Neural progenitor cell (in vitro differentiated cells): ENCODE measurements around the gene PLEKHG1.

Experiments
- EZH2 ChIP-seq: fragments of 200-600 bp; sonication (generic); IDR thresholded peaks from 2 replicates; pipeline ENCODE4 v1.6.1; 2017; ENCODE audit warnings: antibody characterized with exemption, mild to moderate bottlenecking, moderate library complexity
- TF ChIP-seq, protein P1 (sequence below): fragments of 200-600 bp; sonication (generic); IDR thresholded peaks from 2 replicates; pipeline ENCODE4 v1.5.1; 2017; ENCODE audit warnings: antibody characterized with exemption, mild to moderate bottlenecking

DNA sequence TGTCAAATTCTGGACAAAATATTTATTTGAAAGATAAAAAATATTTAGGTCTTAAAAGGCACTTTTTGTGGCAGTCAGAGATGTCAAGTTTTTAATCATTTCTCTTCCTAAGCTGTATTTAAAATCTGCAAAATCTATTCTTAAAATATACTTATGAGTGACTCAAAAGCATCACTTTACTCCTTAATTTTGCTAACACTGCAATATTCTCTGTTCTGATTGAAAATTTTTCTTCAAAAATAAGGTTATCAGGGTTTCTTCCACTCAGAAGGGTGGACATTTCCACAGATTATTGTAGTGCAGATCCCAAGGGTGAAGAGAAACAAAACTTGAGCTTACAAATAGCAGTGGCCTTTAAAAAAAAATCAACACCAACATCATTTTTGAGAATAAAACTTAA lies 27.5 kb downstream of the PLEKHG1 start:
- TF ChIP-seq, protein P1, sequence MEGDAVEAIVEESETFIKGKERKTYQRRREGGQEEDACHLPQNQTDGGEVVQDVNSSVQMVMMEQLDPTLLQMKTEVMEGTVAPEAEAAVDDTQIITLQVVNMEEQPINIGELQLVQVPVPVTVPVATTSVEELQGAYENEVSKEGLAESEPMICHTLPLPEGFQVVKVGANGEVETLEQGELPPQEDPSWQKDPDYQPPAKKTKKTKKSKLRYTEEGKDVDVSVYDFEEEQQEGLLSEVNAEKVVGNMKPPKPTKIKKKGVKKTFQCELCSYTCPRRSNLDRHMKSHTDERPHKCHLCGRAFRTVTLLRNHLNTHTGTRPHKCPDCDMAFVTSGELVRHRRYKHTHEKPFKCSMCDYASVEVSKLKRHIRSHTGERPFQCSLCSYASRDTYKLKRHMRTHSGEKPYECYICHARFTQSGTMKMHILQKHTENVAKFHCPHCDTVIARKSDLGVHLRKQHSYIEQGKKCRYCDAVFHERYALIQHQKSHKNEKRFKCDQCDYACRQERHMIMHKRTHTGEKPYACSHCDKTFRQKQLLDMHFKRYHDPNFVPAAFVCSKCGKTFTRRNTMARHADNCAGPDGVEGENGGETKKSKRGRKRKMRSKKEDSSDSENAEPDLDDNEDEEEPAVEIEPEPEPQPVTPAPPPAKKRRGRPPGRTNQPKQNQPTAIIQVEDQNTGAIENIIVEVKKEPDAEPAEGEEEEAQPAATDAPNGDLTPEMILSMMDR = no peak
- TF ChIP-seq EZH2 = no peak
